ENCODE measurements around the gene ANKS1B.

ANKS1B gene

GRCh38 chr12:99130808-99131553, 853.8 kb downstream of the ANKS1B start:
- H3K27ac ChIP-seq, result no peak overlapping the region
- TF ChIP-seq, protein P1, sequence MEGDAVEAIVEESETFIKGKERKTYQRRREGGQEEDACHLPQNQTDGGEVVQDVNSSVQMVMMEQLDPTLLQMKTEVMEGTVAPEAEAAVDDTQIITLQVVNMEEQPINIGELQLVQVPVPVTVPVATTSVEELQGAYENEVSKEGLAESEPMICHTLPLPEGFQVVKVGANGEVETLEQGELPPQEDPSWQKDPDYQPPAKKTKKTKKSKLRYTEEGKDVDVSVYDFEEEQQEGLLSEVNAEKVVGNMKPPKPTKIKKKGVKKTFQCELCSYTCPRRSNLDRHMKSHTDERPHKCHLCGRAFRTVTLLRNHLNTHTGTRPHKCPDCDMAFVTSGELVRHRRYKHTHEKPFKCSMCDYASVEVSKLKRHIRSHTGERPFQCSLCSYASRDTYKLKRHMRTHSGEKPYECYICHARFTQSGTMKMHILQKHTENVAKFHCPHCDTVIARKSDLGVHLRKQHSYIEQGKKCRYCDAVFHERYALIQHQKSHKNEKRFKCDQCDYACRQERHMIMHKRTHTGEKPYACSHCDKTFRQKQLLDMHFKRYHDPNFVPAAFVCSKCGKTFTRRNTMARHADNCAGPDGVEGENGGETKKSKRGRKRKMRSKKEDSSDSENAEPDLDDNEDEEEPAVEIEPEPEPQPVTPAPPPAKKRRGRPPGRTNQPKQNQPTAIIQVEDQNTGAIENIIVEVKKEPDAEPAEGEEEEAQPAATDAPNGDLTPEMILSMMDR (conservative IDR thresholded peaks at IDR 0.05), result no peak

GRCh38 chr12:99128246-99128802, 856.4 kb downstream of the ANKS1B start:
- TF ChIP-seq, protein P1 (conservative IDR thresholded peaks at IDR 0.05), result no peak
- no peak overlapping the region for H3K27ac ChIP-seq

DNA sequence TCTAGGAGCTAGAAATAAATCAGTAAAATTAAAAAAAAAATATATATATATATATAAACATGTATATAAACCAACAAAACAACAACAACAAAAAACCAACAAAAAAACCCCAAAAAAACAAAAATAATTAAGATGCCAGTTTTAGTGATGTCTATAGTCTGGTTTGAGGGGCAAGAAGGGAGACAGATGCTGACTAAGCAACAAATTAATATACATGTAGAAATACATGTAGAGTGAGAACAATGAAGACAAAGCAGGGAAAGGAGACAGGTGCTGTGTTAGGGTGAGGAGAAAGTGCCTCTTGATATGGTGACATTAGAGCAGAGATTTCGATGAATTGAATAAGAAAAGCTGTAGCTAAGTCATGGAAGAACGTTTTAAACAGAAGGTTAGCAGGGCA, 861.8 kb downstream of the ANKS1B start:
- TF ChIP-seq, protein P1 (conservative IDR thresholded peaks at IDR 0.05), result no peak

DNA sequence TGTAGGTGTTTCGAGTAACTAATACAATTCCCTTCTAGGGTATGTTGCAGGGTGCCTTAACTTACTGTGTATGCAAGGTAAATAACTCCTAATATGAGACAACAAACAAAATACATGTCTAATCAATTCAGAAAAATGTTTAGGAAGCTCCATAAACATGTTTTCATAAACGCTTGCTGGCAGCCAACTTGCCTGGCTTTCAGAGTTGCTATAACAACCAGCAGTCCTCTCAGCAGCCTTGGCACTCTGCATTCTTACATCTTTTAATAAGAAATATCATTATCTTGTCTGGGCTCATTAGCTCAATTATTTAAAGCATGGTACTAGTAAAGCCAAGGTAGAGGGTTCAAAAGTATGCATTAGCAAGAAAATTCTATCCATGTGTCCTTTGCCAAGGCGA, 862.2 kb downstream of the ANKS1B start:
- TF ChIP-seq, protein P1 (conservative IDR thresholded peaks at IDR 0.05), result no peak
- H3K27ac ChIP-seq, result no peak overlapping the region

More for the DNA sequence above, 861.8 kb downstream of the ANKS1B start:
- no peak overlapping the region for H3K27ac ChIP-seq

DNA sequence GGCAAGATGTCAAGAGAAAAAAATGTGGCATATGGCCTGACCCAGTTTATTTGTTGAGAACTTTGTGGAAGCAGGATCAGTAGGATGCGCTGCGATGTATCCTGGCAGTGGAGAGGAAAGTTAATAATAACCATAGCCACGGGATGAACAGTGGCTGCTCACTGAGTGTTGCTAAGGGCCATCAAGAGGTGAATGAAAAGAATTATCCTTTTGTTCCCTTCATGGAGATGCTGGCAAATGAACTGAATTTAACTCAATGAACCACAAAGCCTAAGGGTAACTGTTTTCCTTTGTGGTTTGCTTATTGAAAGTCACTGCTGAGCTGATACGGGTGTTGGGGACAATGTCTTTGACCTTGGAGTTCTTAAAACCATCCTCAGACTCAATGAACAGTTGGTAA, 863.2 kb downstream of the ANKS1B start:
- H3K27ac ChIP-seq, result no peak overlapping the region
- TF ChIP-seq, protein P1 (conservative IDR thresholded peaks at IDR 0.05), result no peak

- TF ChIP-seq, protein P1 (conservative IDR thresholded peaks at IDR 0.05), result no peak
- H3K27ac ChIP-seq, result no peak overlapping the region
Observed at GRCh38 chr12:99119943-99120342, 864.8 kb downstream of the ANKS1B start.

- no peak overlapping the region for H3K27ac ChIP-seq
- TF ChIP-seq, protein P1 (conservative IDR thresholded peaks at IDR 0.05), result no peak
Observed at GRCh38 chr12:99119449-99119848, 865.3 kb downstream of the ANKS1B start.

Measured in VCaP (cell line).